ENCODE data around the gene NPAS4. TPM values are rescaled to one million over a fixed set of nuclear protein-coding genes. Genes with fewer than 3 reads are reported as not detected.
A peak's percentile ranks its signal among the peaks of the same experiment; 100 is the strongest.

Gene NPAS4
- total RNA-seq, 4 donors from 2014 or later, result 0.19 TPM; not detected in 3

GRCh38 chr11:66413167-66413566 is 7.7 kb upstream of the NPAS4 start:
- no peak overlapping the region for H3K4me3 ChIP-seq (ENCODE audit: low read depth, poor library complexity, severe bottlenecking)
- intact Hi-C loops (cut with DNase I; ENCODE audit: low total_unique reads), result loop anchor here (10.0 kb wide), 1 partner anchor 422 kb away; no protein-coding TSS in a partner anchor
- 73 to 83% methylated on average over 6 of the region's 6 CpGs for WGBS, 2 donors
- TF ChIP-seq CTCF (IDR thresholded peaks at IDR 0.05), result no peak
- no peak for TF ChIP-seq POLR2A (IDR thresholded peaks at IDR 0.05)
- DNase-seq (ENCODE audit: low spot score in 2 of 2), result no peak

- DNase-seq (ENCODE audit: low spot score in 2 of 2), result no peak
- WGBS, 2 donors, result 46 to 54% methylated on average over 12 of the region's 12 CpGs
- TF ChIP-seq CTCF (IDR thresholded peaks at IDR 0.05), result no peak
- no peak for TF ChIP-seq POLR2A (IDR thresholded peaks at IDR 0.05)
- intact Hi-C loops (cut with DNase I; ENCODE audit: low total_unique reads), result loop anchor here (10.0 kb wide), 1 partner anchor 420 kb away; no protein-coding TSS in a partner anchor
- no peak overlapping the region for H3K4me3 ChIP-seq (ENCODE audit: low read depth, poor library complexity, severe bottlenecking)
Observed at GRCh38 chr11:66414120-66414934, 6.5 kb upstream of the NPAS4 start.

- DNase-seq (ENCODE audit: low spot score in 2 of 2), result no peak
- no peak overlapping the region for H3K4me3 ChIP-seq (ENCODE audit: low read depth, poor library complexity, severe bottlenecking)
- intact Hi-C loops (cut with DNase I; ENCODE audit: low total_unique reads), result loop anchor here (10.0 kb wide), 1 partner anchor 419 kb away; no protein-coding TSS in a partner anchor
- WGBS, 2 donors, result 55 to 60% methylated on average over 2 of the region's 2 CpGs
- no peak for TF ChIP-seq CTCF (IDR thresholded peaks at IDR 0.05)
- TF ChIP-seq POLR2A (IDR thresholded peaks at IDR 0.05), result no peak
Observed at GRCh38 chr11:66415423-66415822, 5.4 kb upstream of the NPAS4 start.

GRCh38 chr11:66417000-66417399 is 3.8 kb upstream of the NPAS4 start:
- 72 to 75% methylated on average over 11 of the region's 11 CpGs for WGBS, 2 donors
- TF ChIP-seq CTCF (IDR thresholded peaks at IDR 0.05) (no peak), POLR2A (IDR thresholded peaks at IDR 0.05) (no peak)

GRCh38 chr11:66418168-66418985 is 2.5 kb upstream of the NPAS4 start:
- DNase-seq (ENCODE audit: low spot score in 2 of 2), result peak; percentile 31 to 89
- TF ChIP-seq CTCF (IDR thresholded peaks at IDR 0.05) (no peak), POLR2A (IDR thresholded peaks at IDR 0.05) (no peak)
- WGBS, 2 donors, result 8 to 12% methylated on average over 16 of the region's 16 CpGs
- H3K4me3 ChIP-seq (ENCODE audit: low read depth, poor library complexity, severe bottlenecking), result no peak overlapping the region
- intact Hi-C loops (cut with DNase I; ENCODE audit: low total_unique reads), result loop anchor here (10.0 kb wide), 1 partner anchor 416 kb away; no protein-coding TSS in a partner anchor

More at GRCh38 chr11:66417000-66417399, 3.8 kb upstream of the NPAS4 start:
- intact Hi-C loops (cut with DNase I; ENCODE audit: low total_unique reads), result loop anchor here (10.0 kb wide), 1 partner anchor 418 kb away; no protein-coding TSS in a partner anchor
- no peak overlapping the region for H3K4me3 ChIP-seq (ENCODE audit: low read depth, poor library complexity, severe bottlenecking)
- no peak for DNase-seq (ENCODE audit: low spot score in 2 of 2)

Data from lower leg skin (tissue), 4 donors.